GM12878 (cell line): ENCODE measurements around the gene HEATR9.

Source experiments
- SRF ChIP-seq, 2 experiments: IDR thresholded peaks; 2 replicates each; pipeline ENCODE4 v1.6.1; 2011; ENCODE audit warnings: low read depth in 2 of 2, low read length in 2 of 2, mild to moderate bottlenecking in 1 of 2, moderate library complexity in 1 of 2
- TBL1XR1 ChIP-seq: IDR thresholded peaks from 2 replicates; pipeline ENCODE4 v1.6.1; 2012; ENCODE audit warnings: low read depth, low read length, improper control_type of control experiment
- YY1 ChIP-seq: IDR thresholded peaks from 2 replicates; pipeline ENCODE4 v1.6.1; 2011; ENCODE audit warnings: low read depth, mild to moderate bottlenecking, low read length

DNA sequence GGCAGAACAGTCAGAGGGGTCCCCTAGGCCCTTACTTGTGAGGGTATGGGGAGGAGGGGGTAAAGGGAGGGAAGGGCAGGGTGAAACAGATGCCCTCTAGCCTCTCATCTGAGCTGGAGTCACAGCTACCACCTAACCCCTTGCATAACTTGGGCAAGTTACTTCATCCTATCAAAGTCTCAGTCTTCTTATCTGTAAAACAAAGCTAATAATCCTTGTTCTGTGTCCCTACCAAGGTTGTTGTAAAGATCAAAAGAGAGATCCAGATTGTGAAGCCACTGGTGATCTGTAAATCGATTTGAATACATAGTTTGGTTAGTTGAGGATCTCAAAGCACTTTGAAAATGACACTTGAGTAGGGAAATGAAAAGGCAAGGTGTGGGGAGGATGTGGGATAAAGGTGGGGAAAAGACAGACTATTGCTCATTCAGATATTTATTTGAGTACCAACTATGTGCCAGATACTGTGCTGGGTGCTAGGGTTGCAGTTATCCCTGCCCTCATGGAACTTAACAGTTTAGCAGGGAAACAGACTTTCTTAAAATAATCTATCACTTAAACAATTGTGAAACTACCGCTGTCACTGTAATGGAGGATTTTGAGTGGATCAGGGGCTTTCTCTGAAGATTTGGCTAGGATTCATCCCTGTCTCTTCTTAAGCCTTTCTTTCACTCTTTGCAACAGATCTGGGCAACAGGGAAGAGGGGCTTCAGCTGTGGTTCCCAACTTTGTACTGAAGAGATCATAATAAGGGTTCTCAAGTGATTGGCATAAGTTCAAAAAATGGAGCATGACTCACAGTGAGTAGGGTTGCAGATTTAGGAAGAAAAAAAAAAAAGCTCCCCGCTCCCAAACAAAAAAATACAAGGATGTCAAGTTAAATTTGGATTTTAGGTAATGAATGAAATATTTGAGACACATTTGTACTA, 3.0 kb downstream of the HEATR9 start:
- no peak for TF ChIP-seq YY1
- no peak for TF ChIP-seq SRF (IDR thresholded peaks at IDR 0.05; ENCODE audit: low read depth in 2 of 2, low read length in 2 of 2)
- no peak for TF ChIP-seq TBL1XR1
